K562 (cell line): Measurements from ENCODE around the gene CRTAP. TPM values are rescaled to one million over a fixed set of nuclear protein-coding genes. Genes with fewer than 3 reads are reported as not detected.

Source experiments
- ARNT ChIP-seq, 2 experiments: fragments of 450-650 bp; IDR thresholded peaks; 2 replicates each; pipeline ENCODE4 v1.6.1; 2016; ENCODE audit warnings: mild to moderate bottlenecking in 1 of 2
- CEBPZ ChIP-seq: fragments of 150-350 bp; IDR thresholded peaks from 2 replicates; pipeline ENCODE4 v1.6.1; 2014; ENCODE audit warnings: low read depth, mild to moderate bottlenecking, low read length, borderline replicate concordance
- E2F8 ChIP-seq: fragments of 450-650 bp; IDR thresholded peaks from 2 replicates; pipeline ENCODE4 v1.7.1; 2018; ENCODE audit warnings: mild to moderate bottlenecking, low read depth; ENCODE audit not compliant: partially characterized antibody
- KDM5B ChIP-seq: fragments of 200-600 bp; sonication (generic); IDR thresholded peaks from 2 replicates; pipeline ENCODE4 v1.6.1; 2012; ENCODE audit warnings: low read depth, mild to moderate bottlenecking, moderate library complexity, low read length, control low read depth, inconsistent platforms; ENCODE audit not compliant: insufficient replicate concordance
- ZNF282 ChIP-seq: sonication (generic); formaldehyde crosslinking; IDR thresholded peaks from 2 replicates; pipeline ENCODE4 v1.8.1; 2023; ENCODE audit warnings: missing genetic modification reagents
- ZNF354B ChIP-seq: fragments of 250-450 bp; sonication (Bioruptor Pico); IDR thresholded peaks from 2 replicates; pipeline ENCODE4 v1.4.0; 2020
- polyA plus RNA-seq, 8 experiments: library from polyadenylated mRNA; depleted of rRNA in 4 of 8; stranded (reverse) in 5 of 8; unstranded in 3 of 8; fragments of >200 nt; fragmentation: Nextera tagmentation in 2 of 8; fragmentation: Illumina TruSeq in 1 of 8; extraction: Ambion mirVana in 2 of 8; extraction: Trizol in 1 of 8; gene quantifications; 2 replicates each; pipeline versions ENCODE4 v1.2.1 to v1.2.3, GENCODE V29; 2011 to 2014; ENCODE audit warnings: inconsistent platforms in 1 of 8, missing spikeins in 1 of 8
- total RNA-seq, 7 experiments: library from RNA; depleted of rRNA in 6 of 7; stranded (reverse); fragments of >200 nt in 6 of 7; fragmentation: Illumina TruSeq in 2 of 7; extraction: Trizol in 2 of 7; gene quantifications; 2 replicates each; pipeline versions ENCODE4 v1.2.1 to v1.2.3, GENCODE V29; 2011 to 2021; ENCODE audit warnings: low replicate concordance in 1 of 7
- TF ChIP-seq, protein P1 (sequence below): fragments of 250-450 bp; sonication (Bioruptor Pico); IDR thresholded peaks from 2 replicates; pipeline ENCODE4 v1.5.0; 2021

Gene CRTAP
- total and polyA plus RNA-seq, 9 of the 15 experiments (the other 6 are each of a cell fraction or from before 2014, with no cell fraction given): 10.0 to 121 (median 53.0) TPM

- no peak for TF ChIP-seq CEBPZ
- TF ChIP-seq KDM5B: no peak
- TF ChIP-seq ZNF354B: no peak
- TF ChIP-seq, protein P1, sequence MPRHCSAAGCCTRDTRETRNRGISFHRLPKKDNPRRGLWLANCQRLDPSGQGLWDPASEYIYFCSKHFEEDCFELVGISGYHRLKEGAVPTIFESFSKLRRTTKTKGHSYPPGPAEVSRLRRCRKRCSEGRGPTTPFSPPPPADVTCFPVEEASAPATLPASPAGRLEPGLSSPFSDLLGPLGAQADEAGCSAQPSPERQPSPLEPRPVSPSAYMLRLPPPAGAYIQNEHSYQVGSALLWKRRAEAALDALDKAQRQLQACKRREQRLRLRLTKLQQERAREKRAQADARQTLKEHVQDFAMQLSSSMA (CRISPR knock-in tag): no peak
- TF ChIP-seq ARNT (IDR thresholded peaks at IDR 0.05): no peak
- no peak for TF ChIP-seq E2F8
- no peak for TF ChIP-seq ZNF282
Observed at GRCh38 chr3:33134026-33134625, 20.3 kb downstream of the CRTAP start (continued).
